OCI-LY3 (cell line): ENCODE measurements around the gene DDX18.

ENCODE experiments used
- CTCF ChIP-seq: fragments of 200-600, 300-600 bp; sonication (generic); IDR thresholded peaks from 2 replicates; pipeline ENCODE4 v1.5.1; 2014; ENCODE audit warnings: antibody characterized with exemption, low read length, low read depth
- EZH2phosphoT487 ChIP-seq: fragments of 200-600 bp; shearing (Covaris generic); IDR thresholded peaks from 2 replicates; pipeline ENCODE4 v1.6.1; 2018; ENCODE audit warnings: antibody characterized with exemption, mixed run types, low read depth

GRCh38 chr2:117850015-117850414 lies 35.5 kb downstream of the DDX18 start:
- TF ChIP-seq CTCF (no peak), EZH2phosphoT487 (no peak)
